ENCODE measurements around the gene SF1. TPM values are rescaled to one million over a fixed set of nuclear protein-coding genes. Genes with fewer than 3 reads are reported as not detected.
A peak's percentile ranks its signal among the peaks of the same experiment; 100 is the strongest.

Gene SF1
- total and polyA plus RNA-seq, 8 donors, result 99.8 to 181 (median 137) TPM

DNA sequence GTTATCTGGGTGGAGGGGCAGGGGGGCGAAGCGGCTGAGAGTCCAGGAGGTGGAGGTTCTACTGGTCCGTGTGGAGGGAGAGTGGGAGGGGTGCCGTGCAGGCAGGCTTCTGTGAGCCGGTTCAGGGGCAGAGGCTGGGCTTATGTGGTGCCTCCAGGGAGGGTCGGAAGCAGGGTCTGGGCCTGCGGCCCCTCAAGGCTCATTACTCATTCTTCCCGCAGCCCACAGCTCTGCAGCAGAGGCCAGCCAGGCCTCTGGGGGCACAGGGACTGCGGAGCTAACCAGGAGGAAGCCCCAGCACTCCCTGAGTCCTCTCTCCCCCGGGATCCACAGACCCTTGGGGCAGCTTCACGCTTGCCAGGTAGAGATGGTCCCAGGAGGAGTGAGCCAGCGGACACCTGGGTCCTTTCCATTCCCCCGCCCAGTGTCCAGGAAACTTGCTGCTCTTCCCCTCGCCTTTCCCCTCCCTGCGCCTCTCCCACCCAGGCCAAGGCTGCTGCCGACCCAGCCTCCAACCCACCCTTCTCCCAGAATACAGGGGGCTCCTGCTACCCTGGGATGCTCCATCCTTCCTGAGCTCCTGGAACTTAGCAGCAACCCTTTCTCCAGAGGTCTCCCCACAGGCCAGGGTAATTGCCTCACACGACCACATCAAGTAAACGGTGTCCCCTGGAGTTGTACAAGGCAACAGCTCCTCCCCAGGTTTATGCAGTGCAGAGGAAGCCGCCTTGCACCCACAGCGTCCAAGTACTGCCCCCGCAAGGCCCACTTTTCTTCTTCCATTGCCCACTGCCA, 61.7 kb downstream of the SF1 start:
- H3K27me3 ChIP-seq, result peaks cover 0 to 11% (median 0%) of the 10 kb centered on the region in 4 donors
- no peaks in the 10 kb centered on the region for H3K9me3 ChIP-seq
- H3K27ac ChIP-seq, result no peak overlapping the region
- no peak for FAIRE-seq
- H3K4me1 ChIP-seq, result no peaks in the 10 kb centered on the region
- TF ChIP-seq CTCF (IDR thresholded peaks at IDR 0.05), result no peak
- 40 to 48% methylated on average over 19 to 21 of the region's 21 CpGs for WGBS, 2 donors
- intact Hi-C loops (cut with DNase I), result no loop called here
- ATAC-seq, result no peak
- DNase-seq, result peak in 1 of 6 donors; percentile 37
- H3K4me3 ChIP-seq, result no peak overlapping the region
- H3K36me3 ChIP-seq, result no peaks in the 10 kb centered on the region

- Histone ChIP-seq H3K4me3 (no peak overlapping the region), H3K27me3 (peaks cover 0 to 19% (median 2%) of the 10 kb centered on the region in 4 donors), H3K36me3 (no peaks in the 10 kb centered on the region), H3K4me1 (no peaks in the 10 kb centered on the region), H3K27ac (no peak overlapping the region), H3K9me3 (no peaks in the 10 kb centered on the region)
- FAIRE-seq, result no peak
- DNase-seq, result no peak
- no peak for TF ChIP-seq CTCF (IDR thresholded peaks at IDR 0.05)
- no peak for ATAC-seq
- WGBS, 2 donors, result 39 to 42% methylated on average over 13 of the region's 13 CpGs
- intact Hi-C loops (cut with DNase I), result no loop called here
These were observed 62.4 kb downstream of the SF1 start for GRCh38 chr11:64715756-64716472.

- Histone ChIP-seq H3K4me1 (no peaks in the 10 kb centered on the region), H3K36me3 (no peaks in the 10 kb centered on the region), H3K27me3 (peaks cover 0 to 27% (median 4%) of the 10 kb centered on the region in 4 donors), H3K9me3 (no peaks in the 10 kb centered on the region), H3K27ac (no peak overlapping the region), H3K4me3 (no peak overlapping the region)
- DNase-seq, result no peak
- intact Hi-C loops (cut with DNase I), result no loop called here
- no peak for FAIRE-seq
- WGBS, 2 donors, result 15 to 17% methylated on average over 5 of the region's 5 CpGs
- no peak for ATAC-seq
- TF ChIP-seq CTCF (IDR thresholded peaks at IDR 0.05), result no peak
These were observed 63.2 kb downstream of the SF1 start for GRCh38 chr11:64715110-64715509.

GRCh38 chr11:64714666-64715065, 63.7 kb downstream of the SF1 start:
- ATAC-seq (no peak), DNase-seq (no peak), FAIRE-seq (no peak)
- TF ChIP-seq CTCF (IDR thresholded peaks at IDR 0.05), result no peak
- Histone ChIP-seq H3K36me3 (no peaks in the 10 kb centered on the region), H3K4me3 (no peak overlapping the region), H3K9me3 (no peaks in the 10 kb centered on the region), H3K27me3 (peaks cover 0 to 28% (median 5%) of the 10 kb centered on the region in 4 donors), H3K27ac (no peak overlapping the region), H3K4me1 (no peaks in the 10 kb centered on the region)
- 39 to 55% methylated on average over 5 of the region's 5 CpGs for WGBS, 2 donors
- intact Hi-C loops (cut with DNase I), result no loop called here

Other genes with a start within 250 kb of the SF1 start
- gene SLC22A11, start 222.6 kb downstream of the SF1 start, total RNA-seq, result under 1 TPM in 4 of 6 donors, not detected in 2; 0.22 to 0.95 (median 0.35) TPM
- under 1 TPM; 0.09 to 0.27 TPM for gene SLC22A11, start 222.6 kb downstream of the SF1 start, polyA plus RNA-seq
- gene SLC22A12, start 187.3 kb downstream of the SF1 start, total RNA-seq, result not detected
- not detected for gene SLC22A12, start 187.3 kb downstream of the SF1 start, polyA plus RNA-seq
- 10 to 100 TPM in 1 of 6 donors, 1 to 10 TPM in 4, under 1 TPM in 1; 0.69 to 10.8 (median 2.2) TPM for gene NRXN2, start 55.3 kb downstream of the SF1 start, total RNA-seq
- 1 to 10 TPM in 1 of 2 donors, under 1 TPM in 1; 0.89 to 2.8 TPM for gene NRXN2, start 55.3 kb downstream of the SF1 start, polyA plus RNA-seq
- gene RASGRP2, start 34.4 kb downstream of the SF1 start, total RNA-seq, result 1 to 10 TPM in 5 of 6 donors, under 1 TPM in 1; 0.91 to 2.8 (median 2.2) TPM
- gene RASGRP2, start 34.4 kb downstream of the SF1 start, polyA plus RNA-seq, result 10 to 100 TPM; 11.2 to 12.4 TPM
- gene PYGM, start 18.6 kb downstream of the SF1 start, total RNA-seq, result under 1 TPM; 0.19 to 0.55 (median 0.42) TPM
- gene PYGM, start 18.6 kb downstream of the SF1 start, polyA plus RNA-seq, result 1 to 10 TPM; 1.2 to 1.3 TPM
- gene MAP4K2, start 24.7 kb upstream of the SF1 start, total RNA-seq, result 1 to 10 TPM; 6.1 to 8.6 (median 7.0) TPM
- 10 to 100 TPM; 19.5 to 24.0 TPM for gene MAP4K2, start 24.7 kb upstream of the SF1 start, polyA plus RNA-seq
- 10 to 100 TPM in 5 of 6 donors, 1 to 10 TPM in 1; 8.7 to 21.2 (median 12.6) TPM for gene MEN1, start 32.0 kb upstream of the SF1 start, total RNA-seq
- 10 to 100 TPM; 22.8 to 25.3 TPM for gene MEN1, start 32.0 kb upstream of the SF1 start, polyA plus RNA-seq
- 10 to 100 TPM in 5 of 6 donors, 1 to 10 TPM in 1; 9.7 to 16.8 (median 12.7) TPM for gene CDC42BPG, start 66.1 kb upstream of the SF1 start, total RNA-seq
- gene CDC42BPG, start 66.1 kb upstream of the SF1 start, polyA plus RNA-seq, result 10 to 100 TPM; 11.6 to 23.8 TPM
- 10 to 100 TPM; 13.8 to 22.1 (median 17.9) TPM for gene EHD1, start 100.1 kb upstream of the SF1 start, total RNA-seq
- 10 to 100 TPM; 10.1 to 10.6 TPM for gene EHD1, start 100.1 kb upstream of the SF1 start, polyA plus RNA-seq
- 10 to 100 TPM; 13.3 to 18.4 (median 15.5) TPM for gene ATG2A, start 138.7 kb upstream of the SF1 start, total RNA-seq
- gene ATG2A, start 138.7 kb upstream of the SF1 start, polyA plus RNA-seq, result 10 to 100 TPM; 33.1 to 34.1 TPM
- 10 to 100 TPM in 4 of 6 donors, 1 to 10 TPM in 2; 6.3 to 14.1 (median 10.7) TPM for gene PPP2R5B, start 146.1 kb upstream of the SF1 start, total RNA-seq
- gene PPP2R5B, start 146.1 kb upstream of the SF1 start, polyA plus RNA-seq, result 10 to 100 TPM; 21.8 to 24.2 TPM
- gene GPHA2, start 157.4 kb upstream of the SF1 start, total RNA-seq, result 10 to 100 TPM in 5 of 6 donors, 1 to 10 TPM in 1; 9.5 to 16.3 (median 14.2) TPM
- gene GPHA2, start 157.4 kb upstream of the SF1 start, polyA plus RNA-seq, result 1 to 10 TPM; 4.2 to 5.1 TPM
- gene MAJIN, start 193.6 kb upstream of the SF1 start, total RNA-seq, result under 1 TPM in 3 of 6 donors, not detected in 3; 0.14 to 0.47 (median 0.26) TPM
- gene MAJIN, start 193.6 kb upstream of the SF1 start, polyA plus RNA-seq, result under 1 TPM; 0.19 to 0.27 TPM
- gene BATF2, start 218.4 kb upstream of the SF1 start, total RNA-seq, result 1 to 10 TPM; 5.3 to 6.5 (median 5.7) TPM
- 1 to 10 TPM; 4.0 to 4.8 TPM for gene BATF2, start 218.4 kb upstream of the SF1 start, polyA plus RNA-seq
- gene ARL2, start 235.6 kb upstream of the SF1 start, total RNA-seq, result 10 to 100 TPM; 27.8 to 47.0 (median 31.7) TPM
- gene ARL2, start 235.6 kb upstream of the SF1 start, polyA plus RNA-seq, result 10 to 100 TPM; 60.0 to 79.1 TPM
- gene SNX15, start 248.9 kb upstream of the SF1 start, total RNA-seq, result 10 to 100 TPM in 3 of 6 donors, 1 to 10 TPM in 3; 8.7 to 18.3 (median 9.9) TPM
- 10 to 100 TPM; 10.5 to 13.8 TPM for gene SNX15, start 248.9 kb upstream of the SF1 start, polyA plus RNA-seq